GM18873 (cell line): ENCODE measurements around the gene FGFRL1.

Experiments used
- ATAC-seq: cut with Tn5 transposase; IDR thresholded peaks from one replicate; pipeline ENCODE4 v1.9.1; 2021; ENCODE audit warnings: mild to moderate bottlenecking, moderate library complexity, moderate number of reproducible peaks; ENCODE audit not compliant: unreplicated experiment, low FRiP score

Gene FGFRL1

DNA sequence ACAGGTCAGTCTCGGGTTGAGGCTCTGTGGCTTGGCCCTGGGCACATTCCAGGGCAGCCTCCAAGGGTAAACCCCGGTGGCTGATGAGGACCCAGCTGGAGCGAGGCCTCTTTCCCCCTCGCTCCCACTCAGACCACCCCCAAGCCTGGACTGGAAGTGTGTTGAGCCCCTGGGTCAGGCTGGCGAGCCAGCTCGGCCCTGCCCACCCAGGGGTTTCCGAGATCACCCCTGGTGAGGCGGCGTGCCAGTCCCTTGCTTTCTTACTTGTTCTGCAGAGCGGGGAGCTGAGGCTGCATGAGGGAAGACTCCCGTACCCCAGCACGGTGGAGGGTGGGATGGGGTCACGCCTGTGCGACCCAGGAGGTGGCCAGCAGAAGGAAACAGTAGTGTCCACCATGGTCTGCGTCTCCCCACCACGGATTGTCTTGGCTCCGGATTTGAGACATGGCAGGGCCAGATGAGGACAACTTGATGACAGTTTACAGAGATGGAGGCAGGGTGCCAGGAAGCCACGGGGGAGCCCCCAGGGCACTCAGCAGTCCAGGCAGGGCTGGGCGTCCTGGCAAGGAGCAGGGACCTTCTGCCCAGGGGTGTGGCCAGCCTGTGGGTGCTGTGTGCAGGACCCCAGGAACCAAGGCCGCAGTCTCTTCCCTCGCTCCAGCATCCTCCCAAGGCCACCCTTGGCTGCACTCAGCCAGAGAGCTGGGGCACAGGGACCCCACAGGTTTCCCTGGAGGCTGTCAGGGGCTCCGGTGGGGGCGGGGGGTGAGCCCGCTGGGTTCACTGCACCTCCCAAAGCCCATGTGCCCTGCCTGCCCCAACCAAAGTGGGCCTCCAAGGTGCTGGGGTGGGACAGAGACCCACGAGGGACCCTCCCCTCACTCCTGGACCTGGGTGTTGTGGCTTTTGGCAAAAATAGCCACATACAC, 6.6 kb upstream of the FGFRL1 start:
- no peak for ATAC-seq

- ATAC-seq = no peak
These were observed 4.6 kb upstream of the FGFRL1 start for GRCh38 chr4:1006856-1007255.

DNA sequence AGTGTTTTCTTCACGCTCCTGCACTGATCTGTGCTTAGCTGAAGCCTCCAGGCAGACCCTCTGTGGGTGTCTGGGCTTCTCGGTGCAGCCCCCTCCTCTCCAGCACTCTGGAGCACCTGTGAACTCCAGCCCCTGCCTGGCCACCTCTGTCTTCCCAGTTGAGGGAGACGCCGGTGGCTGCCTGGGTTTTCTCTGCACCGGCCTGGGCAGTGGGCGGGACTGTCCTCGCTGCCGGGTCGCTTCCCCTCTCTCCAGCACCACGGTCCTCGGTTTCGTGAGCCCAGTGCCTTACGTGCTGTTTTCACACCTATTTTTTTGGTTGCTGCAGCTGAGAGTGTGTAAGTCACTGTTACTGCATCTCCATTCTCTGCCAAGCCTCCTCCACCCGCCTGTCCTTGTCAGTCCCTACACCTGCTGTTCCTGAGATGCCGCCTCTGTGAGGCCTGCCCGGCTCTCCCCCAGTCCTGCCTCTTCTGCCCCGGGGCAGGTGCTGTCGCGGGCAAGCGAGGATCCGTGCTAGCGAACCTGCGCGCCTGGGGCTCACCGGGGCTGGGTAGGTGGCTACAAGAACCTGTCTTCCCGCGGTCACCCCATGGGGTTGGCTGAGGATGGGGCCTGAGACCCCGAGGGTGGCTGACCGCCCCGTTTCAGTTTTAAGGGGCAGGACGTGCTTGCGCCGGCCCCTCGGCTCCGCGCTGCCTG, 2.4 kb upstream of the FGFRL1 start:
- ATAC-seq = no peak

GRCh38 chr4:1009542-1010394, 1.7 kb upstream of the FGFRL1 start:
- ATAC-seq = no peak

DNA sequence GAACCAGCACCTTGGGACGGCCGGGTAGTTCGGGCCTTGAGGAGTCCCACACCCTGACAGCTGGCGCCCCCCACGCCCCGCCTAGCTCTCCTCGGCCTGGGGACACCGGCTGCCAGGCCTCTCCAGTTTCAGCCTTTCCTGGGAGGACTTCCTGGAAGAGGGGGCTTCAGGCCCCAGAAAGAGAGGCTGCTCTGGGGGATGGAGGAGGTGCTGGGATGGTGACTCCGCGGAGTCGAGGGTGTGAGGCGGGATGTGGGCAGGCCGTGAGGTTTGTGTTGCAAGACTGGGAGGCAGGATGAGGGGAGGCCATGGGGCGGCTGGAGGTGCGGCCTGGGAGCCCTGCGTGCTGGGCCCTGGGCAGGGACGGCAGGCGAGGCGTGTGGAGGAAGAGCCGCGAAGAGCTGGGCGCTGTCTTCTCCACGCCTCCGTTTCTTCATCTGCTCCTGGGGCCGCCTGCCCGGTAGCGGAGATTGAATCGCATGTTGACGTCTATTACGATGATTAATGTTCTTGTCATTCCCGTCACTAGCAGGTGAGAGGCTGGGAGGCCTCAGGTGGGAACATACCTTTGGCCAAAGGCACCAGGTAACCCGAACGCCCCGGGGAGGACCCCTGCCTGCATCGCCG, 918 bp upstream of the FGFRL1 start:
- ATAC-seq = no peak

- no peak for ATAC-seq
These were observed 224 bp downstream of the FGFRL1 start for GRCh38 chr4:1011666-1012033.

- ATAC-seq = no peak
These were observed 761 bp downstream of the FGFRL1 start for GRCh38 chr4:1012034-1012739.

- no peak for ATAC-seq
These were observed 2.0 kb downstream of the FGFRL1 start for GRCh38 chr4:1013225-1014073.

DNA sequence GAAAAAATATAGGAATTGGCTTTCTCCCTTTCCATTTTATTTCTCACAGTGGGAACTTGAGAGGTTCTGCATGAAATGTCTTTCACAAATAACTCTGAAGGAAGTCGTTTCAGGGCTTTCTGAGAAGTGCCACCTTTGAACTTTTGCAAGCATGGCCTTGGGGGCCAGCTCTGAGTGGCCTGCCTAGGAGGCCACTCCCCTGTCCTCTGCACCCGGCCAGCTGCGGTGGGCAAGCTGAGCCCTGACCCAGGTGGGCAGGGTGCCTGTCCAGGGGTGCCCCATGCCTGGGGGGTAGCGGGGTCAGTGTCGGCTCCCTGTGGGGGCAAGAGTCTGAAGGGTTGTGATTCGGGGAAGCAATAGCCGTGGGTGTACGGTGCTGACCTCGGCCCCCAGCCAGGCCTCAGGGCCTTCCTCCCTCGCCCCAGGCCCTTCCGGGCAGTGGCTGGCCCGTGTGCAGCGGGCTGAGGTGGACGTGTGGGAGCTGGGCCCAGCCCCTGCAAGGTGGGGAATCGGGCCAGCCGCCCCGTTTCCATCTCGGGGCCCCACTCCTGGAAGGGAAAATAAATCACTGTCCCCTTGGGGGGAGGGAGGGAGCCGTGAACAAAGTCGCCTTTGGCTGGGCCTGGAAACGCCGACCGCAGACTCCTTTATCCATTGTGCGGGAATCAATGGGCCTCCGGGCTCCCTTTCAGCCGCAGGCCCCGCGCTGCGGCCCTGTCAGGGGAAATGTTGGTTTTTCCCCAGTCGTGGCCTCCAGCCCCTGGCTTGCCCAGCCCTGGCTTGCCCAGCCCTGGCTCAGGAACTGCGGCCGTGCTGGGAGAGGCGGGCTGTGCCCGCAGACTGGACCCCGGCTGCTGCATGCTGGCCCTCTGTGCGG, 3.1 kb downstream of the FGFRL1 start:
- no peak for ATAC-seq

GRCh38 chr4:1015179-1015578, 3.8 kb downstream of the FGFRL1 start:
- ATAC-seq = no peak

GRCh38 chr4:1015746-1016145, 4.3 kb downstream of the FGFRL1 start:
- no peak for ATAC-seq

DNA sequence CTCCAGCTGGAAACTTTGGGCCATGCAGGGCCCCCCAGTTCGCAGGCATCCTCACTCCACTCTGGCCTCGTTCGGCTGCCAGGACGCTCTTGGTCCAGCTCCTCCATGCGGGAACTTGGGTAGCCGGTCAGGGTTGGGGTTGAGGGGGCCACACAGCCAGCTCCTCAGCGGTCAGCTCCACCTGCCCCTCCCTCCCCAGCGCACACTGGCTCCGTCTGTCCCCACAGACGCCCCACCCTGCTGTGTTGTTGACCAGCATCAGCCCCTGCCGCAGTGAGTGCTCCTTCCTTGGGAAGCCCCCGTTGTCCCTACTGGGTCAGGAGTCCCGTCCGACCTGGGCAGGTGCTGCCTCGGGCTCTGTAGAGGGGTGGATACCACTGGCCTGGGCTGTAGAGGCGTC, 5.8 kb downstream of the FGFRL1 start:
- no peak for ATAC-seq

GRCh38 chr4:1017706-1018105, 6.3 kb downstream of the FGFRL1 start:
- no peak for ATAC-seq

DNA sequence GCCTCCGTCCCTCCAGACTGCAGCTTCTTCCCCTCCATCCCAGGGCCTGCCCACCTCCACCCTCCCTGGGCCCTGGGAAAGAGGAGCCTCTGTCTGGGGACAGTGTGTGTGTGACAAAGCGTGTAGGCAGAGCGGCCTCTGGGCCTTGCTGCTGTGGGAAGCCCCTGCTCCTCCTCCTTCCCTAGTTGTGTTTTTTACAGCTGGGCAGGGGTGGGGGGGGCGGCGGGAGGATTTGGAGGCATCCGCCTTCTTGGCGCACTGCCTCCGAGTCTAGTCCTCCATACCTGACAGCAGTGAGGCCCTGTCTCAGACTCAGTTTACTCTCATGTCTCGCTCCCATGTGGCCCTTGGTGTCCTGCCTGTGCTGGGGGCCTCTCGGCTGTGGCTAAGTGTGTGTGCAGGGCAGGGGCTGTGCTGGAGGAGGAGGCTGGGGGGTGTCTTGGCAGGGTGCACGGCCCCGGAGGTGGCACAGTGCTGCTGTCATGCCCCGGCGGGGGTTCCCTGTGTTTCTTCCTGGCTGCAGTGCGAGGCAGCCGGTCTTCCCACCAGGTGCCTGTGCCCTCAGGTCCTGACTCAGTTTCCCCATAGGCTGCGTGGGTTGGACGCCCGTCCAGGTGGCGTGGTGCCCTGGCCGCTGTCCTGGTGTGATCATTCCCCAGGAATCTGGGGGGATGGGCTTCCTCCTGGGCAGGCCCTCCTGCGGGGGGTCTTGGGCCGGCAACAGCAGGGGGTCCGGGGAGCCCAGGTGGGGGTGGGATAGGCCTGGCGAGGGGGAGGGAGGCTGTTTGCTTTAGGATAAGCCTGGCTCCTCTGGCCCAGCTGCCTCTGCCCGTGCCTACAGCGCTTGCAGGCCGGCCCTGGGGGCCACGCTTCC, 7.0 kb downstream of the FGFRL1 start:
- ATAC-seq = no peak

- ATAC-seq = no peak
These were observed 7.9 kb downstream of the FGFRL1 start for GRCh38 chr4:1019320-1019719.

DNA sequence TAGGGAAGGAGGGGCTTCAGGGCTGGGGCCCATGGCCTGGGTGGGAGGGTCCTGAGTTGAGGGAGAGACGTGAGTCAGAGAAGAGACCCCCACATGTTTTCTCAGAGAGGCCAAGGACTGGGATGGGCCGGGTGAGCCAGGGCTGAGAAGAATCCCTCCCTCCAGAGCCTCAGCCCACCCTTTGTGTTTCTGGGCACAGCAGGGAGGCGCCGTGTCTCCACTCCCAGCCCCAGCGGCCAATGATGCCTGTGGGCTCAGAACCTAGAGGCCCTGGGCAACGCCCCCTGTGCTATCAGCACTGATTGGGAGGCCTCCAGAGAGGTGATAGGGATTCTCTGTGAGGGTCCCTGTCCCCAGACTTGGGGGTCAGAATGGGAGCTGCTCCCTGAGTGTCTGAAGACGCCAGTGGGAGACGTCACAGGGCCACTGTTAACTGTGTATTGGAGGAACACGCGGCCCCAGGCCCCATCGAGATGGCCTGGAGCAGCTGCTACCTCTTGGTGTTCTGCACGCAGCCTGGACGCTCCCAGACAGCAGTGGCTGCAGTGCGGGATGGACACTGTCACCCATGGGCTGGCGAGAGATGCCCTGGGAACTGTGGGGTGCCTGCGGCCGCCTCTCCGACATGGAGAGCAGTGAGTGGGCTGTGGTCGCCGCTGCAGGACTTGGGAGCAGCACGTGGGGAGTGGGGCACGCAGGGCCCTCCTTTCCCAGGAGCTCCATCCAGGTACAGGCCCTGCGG, 8.5 kb downstream of the FGFRL1 start:
- no peak for ATAC-seq
